K562 (cell line): ENCODE data around the gene FAM89B. TPM values are rescaled to one million over a fixed set of nuclear protein-coding genes. Genes with fewer than 3 reads are reported as not detected.
A peak's percentile ranks its signal among the peaks of the same experiment; 100 is the strongest.

ENCODE experiments used
- EGR1 ChIP-seq: fragments of 450-650 bp; conservative IDR thresholded peaks from 2 replicates; pipeline ENCODE4 v1.6.1; 2017; ENCODE audit warnings: mild to moderate bottlenecking
- KLF6 ChIP-seq: fragments of 250-450 bp; sonication (Bioruptor Pico); IDR thresholded peaks from 2 replicates; pipeline ENCODE4 v1.4.0; 2020; ENCODE audit warnings: mild to moderate bottlenecking, moderate library complexity, borderline replicate concordance
- NRF1 ChIP-seq, 2 experiments: fragments of 450-650 bp; IDR thresholded peaks in 1 of 2; conservative IDR thresholded peaks in 1 of 2; 2 replicates each; pipeline ENCODE4 v1.6.1; 2014; ENCODE audit warnings: mild to moderate bottlenecking in 2 of 2
- ZFX ChIP-seq: sonication (generic); formaldehyde crosslinking; IDR thresholded peaks from 2 replicates; pipeline ENCODE4 v1.8.0; 2022; ENCODE audit warnings: mild to moderate bottlenecking, missing genetic modification reagents, moderate library complexity
- polyA plus RNA-seq, 8 experiments: library from polyadenylated mRNA; depleted of rRNA in 4 of 8; stranded (reverse) in 5 of 8; unstranded in 3 of 8; fragments of >200 nt; fragmentation: Nextera tagmentation in 2 of 8; fragmentation: Illumina TruSeq in 1 of 8; extraction: Ambion mirVana in 2 of 8; extraction: Trizol in 1 of 8; gene quantifications; 2 replicates each; pipeline versions ENCODE4 v1.2.1 to v1.2.3, GENCODE V29; 2011 to 2014; ENCODE audit warnings: inconsistent platforms in 1 of 8, missing spikeins in 1 of 8
- total RNA-seq, 7 experiments: library from RNA; depleted of rRNA in 6 of 7; stranded (reverse); fragments of >200 nt in 6 of 7; fragmentation: Illumina TruSeq in 2 of 7; extraction: Trizol in 2 of 7; gene quantifications; 2 replicates each; pipeline versions ENCODE4 v1.2.1 to v1.2.3, GENCODE V29; 2011 to 2021; ENCODE audit warnings: low replicate concordance in 1 of 7
- TF ChIP-seq, protein P1 (sequence below): fragments of 450-650 bp; IDR thresholded peaks from 2 replicates; pipeline ENCODE4 v1.6.1; 2017; ENCODE audit warnings: antibody characterized with exemption, mild to moderate bottlenecking
- TF ChIP-seq, protein P2 (sequence below): fragments of 250-450 bp; sonication (Bioruptor Pico); IDR thresholded peaks from 2 replicates; pipeline ENCODE4 v1.9.0; 2021; ENCODE audit warnings: mild to moderate bottlenecking, inconsistent platforms

The FAM89B gene
- total and polyA plus RNA-seq, 9 of the 15 experiments (the other 6 are each of a cell fraction or from before 2014, with no cell fraction given): 0.32 to 27.6 (median 11.9) TPM

DNA sequence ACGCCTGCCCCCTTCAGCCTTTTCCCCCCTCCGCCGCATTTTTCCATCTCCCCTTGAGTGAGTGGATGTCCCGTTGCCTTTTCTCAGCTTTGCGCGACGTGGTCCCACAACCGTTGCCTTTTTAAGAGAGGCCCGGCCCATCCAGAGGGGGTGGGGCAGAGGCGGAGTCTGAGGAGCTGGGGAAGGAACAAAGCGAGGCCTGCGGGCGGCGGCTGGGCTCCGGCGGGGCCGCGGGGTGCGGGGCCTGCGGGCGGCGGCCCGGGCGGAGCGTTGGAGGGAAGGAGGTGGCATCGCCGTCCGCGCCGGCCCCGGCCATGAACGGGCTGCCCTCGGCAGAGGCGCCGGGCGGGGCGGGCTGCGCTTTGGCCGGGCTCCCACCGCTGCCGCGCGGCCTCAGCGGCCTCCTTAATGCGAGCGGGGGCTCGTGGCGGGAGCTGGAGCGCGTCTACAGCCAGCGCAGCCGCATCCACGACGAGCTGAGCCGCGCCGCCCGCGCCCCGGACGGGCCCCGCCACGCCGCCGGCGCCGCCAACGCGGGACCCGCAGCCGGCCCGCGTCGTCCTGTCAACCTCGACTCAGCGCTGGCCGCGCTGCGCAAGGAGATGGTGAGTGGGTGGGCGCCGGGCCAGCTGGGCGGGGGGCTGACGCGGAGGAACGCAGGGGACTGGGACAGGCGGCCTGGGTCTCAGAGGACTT lies at the start of gene FAM89B (continued):
- peak; percentile 44 to 71; a peak in 2 of 4 replicates for TF ChIP-seq NRF1 (conservative IDR thresholded peaks at IDR 0.05 in 1 of 2, IDR thresholded peaks at IDR 0.05 in 1 of 2)
- TF ChIP-seq, protein P1, sequence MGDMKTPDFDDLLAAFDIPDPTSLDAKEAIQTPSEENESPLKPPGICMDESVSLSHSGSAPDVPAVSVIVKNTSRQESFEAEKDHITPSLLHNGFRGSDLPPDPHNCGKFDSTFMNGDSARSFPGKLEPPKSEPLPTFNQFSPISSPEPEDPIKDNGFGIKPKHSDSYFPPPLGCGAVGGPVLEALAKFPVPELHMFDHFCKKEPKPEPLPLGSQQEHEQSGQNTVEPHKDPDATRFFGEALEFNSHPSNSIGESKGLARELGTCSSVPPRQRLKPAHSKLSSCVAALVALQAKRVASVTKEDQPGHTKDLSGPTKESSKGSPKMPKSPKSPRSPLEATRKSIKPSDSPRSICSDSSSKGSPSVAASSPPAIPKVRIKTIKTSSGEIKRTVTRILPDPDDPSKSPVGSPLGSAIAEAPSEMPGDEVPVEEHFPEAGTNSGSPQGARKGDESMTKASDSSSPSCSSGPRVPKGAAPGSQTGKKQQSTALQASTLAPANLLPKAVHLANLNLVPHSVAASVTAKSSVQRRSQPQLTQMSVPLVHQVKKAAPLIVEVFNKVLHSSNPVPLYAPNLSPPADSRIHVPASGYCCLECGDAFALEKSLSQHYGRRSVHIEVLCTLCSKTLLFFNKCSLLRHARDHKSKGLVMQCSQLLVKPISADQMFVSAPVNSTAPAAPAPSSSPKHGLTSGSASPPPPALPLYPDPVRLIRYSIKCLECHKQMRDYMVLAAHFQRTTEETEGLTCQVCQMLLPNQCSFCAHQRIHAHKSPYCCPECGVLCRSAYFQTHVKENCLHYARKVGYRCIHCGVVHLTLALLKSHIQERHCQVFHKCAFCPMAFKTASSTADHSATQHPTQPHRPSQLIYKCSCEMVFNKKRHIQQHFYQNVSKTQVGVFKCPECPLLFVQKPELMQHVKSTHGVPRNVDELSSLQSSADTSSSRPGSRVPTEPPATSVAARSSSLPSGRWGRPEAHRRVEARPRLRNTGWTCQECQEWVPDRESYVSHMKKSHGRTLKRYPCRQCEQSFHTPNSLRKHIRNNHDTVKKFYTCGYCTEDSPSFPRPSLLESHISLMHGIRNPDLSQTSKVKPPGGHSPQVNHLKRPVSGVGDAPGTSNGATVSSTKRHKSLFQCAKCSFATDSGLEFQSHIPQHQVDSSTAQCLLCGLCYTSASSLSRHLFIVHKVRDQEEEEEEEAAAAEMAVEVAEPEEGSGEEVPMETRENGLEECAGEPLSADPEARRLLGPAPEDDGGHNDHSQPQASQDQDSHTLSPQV: peak; percentile 23; the same call in 1 of the 2 replicates
- TF ChIP-seq KLF6 (CRISPR knock-in tag): no peak
- peak; percentile 51 for TF ChIP-seq EGR1
- TF ChIP-seq, protein P2, sequence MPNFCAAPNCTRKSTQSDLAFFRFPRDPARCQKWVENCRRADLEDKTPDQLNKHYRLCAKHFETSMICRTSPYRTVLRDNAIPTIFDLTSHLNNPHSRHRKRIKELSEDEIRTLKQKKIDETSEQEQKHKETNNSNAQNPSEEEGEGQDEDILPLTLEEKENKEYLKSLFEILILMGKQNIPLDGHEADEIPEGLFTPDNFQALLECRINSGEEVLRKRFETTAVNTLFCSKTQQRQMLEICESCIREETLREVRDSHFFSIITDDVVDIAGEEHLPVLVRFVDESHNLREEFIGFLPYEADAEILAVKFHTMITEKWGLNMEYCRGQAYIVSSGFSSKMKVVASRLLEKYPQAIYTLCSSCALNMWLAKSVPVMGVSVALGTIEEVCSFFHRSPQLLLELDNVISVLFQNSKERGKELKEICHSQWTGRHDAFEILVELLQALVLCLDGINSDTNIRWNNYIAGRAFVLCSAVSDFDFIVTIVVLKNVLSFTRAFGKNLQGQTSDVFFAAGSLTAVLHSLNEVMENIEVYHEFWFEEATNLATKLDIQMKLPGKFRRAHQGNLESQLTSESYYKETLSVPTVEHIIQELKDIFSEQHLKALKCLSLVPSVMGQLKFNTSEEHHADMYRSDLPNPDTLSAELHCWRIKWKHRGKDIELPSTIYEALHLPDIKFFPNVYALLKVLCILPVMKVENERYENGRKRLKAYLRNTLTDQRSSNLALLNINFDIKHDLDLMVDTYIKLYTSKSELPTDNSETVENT (CRISPR knock-in tag): 0 out of 2 replicates have a peak, but pooled peaks have one; percentile 17
- peak; percentile 42; the same call in 1 of the 2 replicates for TF ChIP-seq ZFX
